ENCODE data around the gene UQCRHL.

The UQCRHL gene

GRCh38 chr1:15758953-15759661 lies 48.3 kb downstream of the UQCRHL start:
- DNase-seq (ENCODE audit: low read depth in 2 of 2): no peak

GRCh38 chr1:15758343-15758931 lies 49.0 kb downstream of the UQCRHL start, which contains the start of gene FBLIM1:
Gene FBLIM1 (plus strand): TSS chr1:15758795. CDS start chr1:15764984, 6,189 bp downstream.
- DNase-seq (ENCODE audit: low read depth in 2 of 2): no peak

GRCh38 chr1:15757575-15758342 lies 49.7 kb downstream of the UQCRHL start:
- no peak for DNase-seq (ENCODE audit: low read depth in 2 of 2)

Measured in stimulated activated CD8-positive, alpha-beta memory T cell treated with anti-CD3 and anti-CD28 coated beads, Interleukin-2, amount 100 ng/mL, for 1 hour (primary cell).